SK-N-SH (cell line): Measurements from ENCODE around the gene MRM3. TPM values are rescaled to one million over a fixed set of nuclear protein-coding genes. Genes with fewer than 3 reads are reported as not detected.

Experiments
- CTCF ChIA-PET: fragments of 300-600, 350-600 bp; formaldehyde crosslinking; extraction: SDS; loops from one replicate; lab custom pipeline; 2021; lab: Yijun Ruan, JAX
- POLR2A ChIA-PET: fragments of 350-600 bp; sonication (Branson Sonifier 250); formaldehyde crosslinking; extraction: SDS; loops from one replicate; lab custom pipeline; 2020; ENCODE audit warnings: antibody characterized with exemption, inconsistent platforms; lab: Yijun Ruan, JAX
- DNase-seq: peaks from one replicate; pipeline ENCODE4 v3.0.0; 2012
- H2AFZ ChIP-seq: fragments of 200-600 bp; sonication (generic); 2 replicates; pipeline ENCODE4 v1.8.1; 2016; ENCODE audit warnings: antibody characterized with exemption, mild to moderate bottlenecking, low read depth
- H3F3A ChIP-seq: fragments of 200-600 bp; sonication (generic); replicated peaks from 2 replicates; pipeline ENCODE3; 2016; ENCODE audit warnings: antibody characterized with exemption, mild to moderate bottlenecking; ENCODE audit not compliant: insufficient read depth
- H3K27ac ChIP-seq, 2 experiments: fragments of 200-500 bp in 1 of 2; fragments of 200-600 bp in 1 of 2; sonication (Bioruptor generic) in 1 of 2; sonication (generic), shearing (Covaris generic) in 1 of 2; 2 replicates each; pipeline versions ENCODE4 v1.5.1 to v1.6.1; 2014 to 2016; ENCODE audit warnings: low read depth in 2 of 2, inconsistent platforms in 1 of 2, low read length in 1 of 2, mild to moderate bottlenecking in 1 of 2, mixed read lengths in 1 of 2
- H3K27me3 ChIP-seq: fragments of 200-600 bp; sonication (generic), shearing (Covaris generic); 2 replicates; pipeline ENCODE4 v1.6.1; 2016; ENCODE audit warnings: mixed run types; ENCODE audit not compliant: insufficient read depth
- H3K36me3 ChIP-seq, 2 experiments: fragments of 200-500 bp in 1 of 2; fragments of 200-600 bp in 1 of 2; sonication (Bioruptor generic) in 1 of 2; sonication (generic) in 1 of 2; replicated peaks in 1 of 2; 2 replicates each; pipeline versions ENCODE3 to v1.5.1; 2014 to 2016; ENCODE audit warnings: low read length in 1 of 2, mild to moderate bottlenecking in 1 of 2; ENCODE audit not compliant: insufficient read depth in 2 of 2, control insufficient read depth in 1 of 2
- H3K4me1 ChIP-seq, 2 experiments: fragments of 200-500 bp in 1 of 2; fragments of 200-600 bp in 1 of 2; sonication (Bioruptor generic) in 1 of 2; sonication (generic), shearing (Covaris generic) in 1 of 2; 2 replicates each; pipeline versions ENCODE4 v1.5.1 to v1.6.1; 2014 to 2016; ENCODE audit warnings: low read depth in 1 of 2, low read length in 1 of 2, mixed run types in 1 of 2; ENCODE audit not compliant: insufficient read depth in 2 of 2, control insufficient read depth in 1 of 2
- H3K4me2 ChIP-seq: fragments of 200-600 bp; sonication (generic), shearing (Covaris generic); 2 replicates; pipeline ENCODE4 v1.6.1; 2017; ENCODE audit warnings: mixed run types
- H3K4me3 ChIP-seq, 2 experiments: fragments of 200-500 bp in 1 of 2; fragments of 200-600 bp in 1 of 2; sonication (Bioruptor generic) in 1 of 2; sonication (generic), shearing (Covaris generic) in 1 of 2; 2 replicates each; pipeline versions ENCODE4 v1.5.1 to v1.8.1; 2014 to 2016; ENCODE audit warnings: low read depth in 2 of 2, inconsistent platforms in 1 of 2, low read length in 1 of 2, mild to moderate bottlenecking in 1 of 2, mixed read lengths in 1 of 2, moderate library complexity in 1 of 2
- H3K79me2 ChIP-seq: fragments of 200-600 bp; sonication (generic); 2 replicates; pipeline ENCODE4 v1.8.1; 2017; ENCODE audit warnings: mild to moderate bottlenecking; ENCODE audit not compliant: insufficient read depth
- H3K9ac ChIP-seq: fragments of 200-600 bp; sonication (generic); 2 replicates; pipeline ENCODE4 v1.6.1; 2017; ENCODE audit warnings: mixed run types
- H3K9me2 ChIP-seq: fragments of 200-600 bp; sonication (generic); 2 replicates; pipeline ENCODE4 v1.6.1; 2017; ENCODE audit warnings: mixed run types
- H3K9me3 ChIP-seq: fragments of 200-600 bp; sonication (generic); 2 replicates; pipeline ENCODE4 v1.6.1; 2017; ENCODE audit warnings: mixed run types, mild to moderate bottlenecking, moderate library complexity
- H4K20me1 ChIP-seq: fragments of 200-600 bp; sonication (generic); 2 replicates; pipeline ENCODE4 v1.6.1; 2017; ENCODE audit warnings: mild to moderate bottlenecking, mixed run types; ENCODE audit not compliant: insufficient read depth
- EP300 ChIP-seq, 2 experiments: IDR thresholded peaks; 2 replicates each; pipeline versions ENCODE4 v1.4.0 to v1.6.1; 2012; ENCODE audit warnings: borderline replicate concordance in 1 of 2, low read depth in 1 of 2, low read length in 1 of 2
- EZH2phosphoT487 ChIP-seq: fragments of 200-600 bp; sonication (generic); IDR thresholded peaks from 2 replicates; pipeline ENCODE4 v1.6.1; 2017; ENCODE audit warnings: low read depth, mixed run types, mild to moderate bottlenecking, antibody characterized with exemption, moderate library complexity, borderline replicate concordance
- FOSL2 ChIP-seq: IDR thresholded peaks from 2 replicates; pipeline ENCODE4 v1.4.0; 2012; ENCODE audit warnings: low read depth, mild to moderate bottlenecking, moderate library complexity, borderline replicate concordance
- MEF2A ChIP-seq: IDR thresholded peaks from 2 replicates; pipeline ENCODE4 v1.4.0; 2012; ENCODE audit warnings: low read depth, borderline replicate concordance
- MXI1 ChIP-seq: IDR thresholded peaks from 2 replicates; pipeline ENCODE4 v1.6.1; 2012; ENCODE audit warnings: mild to moderate bottlenecking, low read depth, low read length, improper control_type of control experiment
- PBX3 ChIP-seq: IDR thresholded peaks from 2 replicates; pipeline ENCODE4; 2012
- POLR2AphosphoS5 ChIP-seq: IDR thresholded peaks from 2 replicates; pipeline ENCODE4 v1.6.1; 2012; ENCODE audit warnings: low read depth, low read length
- REST ChIP-seq: IDR thresholded peaks from 2 replicates; pipeline ENCODE4 v1.6.1; 2012; ENCODE audit warnings: mild to moderate bottlenecking, low read depth, low read length, moderate library complexity
- RFX5 ChIP-seq: IDR thresholded peaks from 2 replicates; pipeline ENCODE4 v1.6.1; 2012; ENCODE audit warnings: mild to moderate bottlenecking, improper control_type of control experiment, low read length
- SMC3 ChIP-seq: IDR thresholded peaks from 2 replicates; pipeline ENCODE4 v1.6.1; 2012; ENCODE audit warnings: low read depth, low read length, improper control_type of control experiment
- TAF1 ChIP-seq: IDR thresholded peaks from 2 replicates; pipeline ENCODE4 v1.6.1; 2012; ENCODE audit warnings: low read depth, mild to moderate bottlenecking, low read length, moderate library complexity, borderline replicate concordance
- YY1 ChIP-seq: IDR thresholded peaks from 2 replicates; pipeline ENCODE4 v1.4.0; 2012; ENCODE audit warnings: low read depth, mild to moderate bottlenecking
- WGBS: methylation state at CpG from one replicate; pipeline ENCODE4 v1.1.6; 2017; ENCODE audit warnings: low lambda C conversion rate; 5-methylcytosine and 5-hydroxymethylcytosine counted together
- polyA plus RNA-seq, 3 experiments: library from polyadenylated mRNA; depleted of rRNA; stranded (reverse); fragments of >200 nt; gene quantifications; 2 replicates each; pipeline ENCODE4 v1.2.3, GENCODE V29; 2012

Gene MRM3
- polyA plus RNA-seq, 1 of the 3 experiments (the other 2 are of a cell fraction), result 16.4 TPM

GRCh38 chr17:773016-773415 is 9.1 kb upstream of the MRM3 start (continued):
- TF ChIP-seq REST (no peak), MXI1 (no peak), EZH2phosphoT487 (no peak), EP300 (IDR thresholded peaks at IDR 0.05; ENCODE audit: borderline replicate concordance in 1 of 2, low read depth in 1 of 2, low read length in 1 of 2) (no peak)

GRCh38 chr17:773467-774312 is 8.5 kb upstream of the MRM3 start:
- Histone ChIP-seq H3K27me3 (no peaks in the 10 kb centered on the region), H3K9me3 (no peaks in the 10 kb centered on the region), H4K20me1 (no peaks in the 10 kb centered on the region), H3K27ac (no peak overlapping the region), H3K9ac (no peak overlapping the region), H3K9me2 (no peaks in the 10 kb centered on the region), H3F3A (peaks cover 3% of the 10 kb centered on the region), H3K4me2 (no peak overlapping the region), H3K4me1 (no peaks in the 10 kb centered on the region), H3K36me3 (peaks cover 51 to 77% of the 10 kb centered on the region in 2 experiments), H3K79me2 (no peaks in the 10 kb centered on the region; the same call in 1 of the 2 replicates), H3K4me3 (no peak overlapping the region), H2AFZ (no peak overlapping the region)
- WGBS, result 87% methylated on average over 14 of the region's 14 CpGs
- CTCF ChIA-PET, result interaction anchor here (1.4 kb wide), 1 partner anchor 207 kb away, joined by 5 read pairs; no protein-coding TSS in a partner anchor
- DNase-seq, result no peak
- POLR2A ChIA-PET, result no interaction called here
- TF ChIP-seq RFX5, result no peak
- no peak for TF ChIP-seq MXI1
- TF ChIP-seq PBX3, result no peak
- no peak for TF ChIP-seq TAF1
- TF ChIP-seq EZH2phosphoT487, result no peak
- no peak for TF ChIP-seq REST
- no peak for TF ChIP-seq MEF2A
- TF ChIP-seq FOSL2, result no peak
- TF ChIP-seq SMC3, result no peak
- TF ChIP-seq YY1, result no peak
- no peak for TF ChIP-seq POLR2AphosphoS5
